GM12878 (cell line): ENCODE measurements around the gene SFT2D3.

Experiments used
- CTCF ChIP-seq, 3 experiments: IDR thresholded peaks in 2 of 3; conservative IDR thresholded peaks in 1 of 3; 2 replicates each; pipeline ENCODE4 v1.5.1; 2011; ENCODE audit warnings: low read depth in 3 of 3, low read length in 3 of 3, mild to moderate bottlenecking in 3 of 3, control low read depth in 2 of 3, moderate library complexity in 2 of 3, inconsistent platforms in 1 of 3, mixed read lengths in 1 of 3; ENCODE audit not compliant: control insufficient read depth in 2 of 3, insufficient read depth in 1 of 3; ENCODE audit errors: extremely low read depth in 1 of 3
- EP300 ChIP-seq, 2 experiments: fragments of 150-350 bp in 1 of 2; IDR thresholded peaks; 2 replicates each; pipeline ENCODE4 v1.6.1; 2011 to 2012; ENCODE audit warnings: low read depth in 2 of 2, low read length in 2 of 2, borderline replicate concordance in 1 of 2, improper control_type of control experiment in 1 of 2, inconsistent platforms in 1 of 2; ENCODE audit not compliant: control insufficient read depth in 1 of 2
- EZH2 ChIP-seq: IDR thresholded peaks from 2 replicates; pipeline ENCODE4 v1.6.1; 2012; ENCODE audit warnings: low read depth, mild to moderate bottlenecking, control low read depth, inconsistent platforms, low read length, borderline replicate concordance; ENCODE audit not compliant: control insufficient read depth
- NFIC ChIP-seq: IDR thresholded peaks from 2 replicates; pipeline ENCODE4 v1.6.1; 2012; ENCODE audit warnings: low read depth, mild to moderate bottlenecking, inconsistent platforms, low read length, moderate library complexity
- NR2C1 ChIP-seq: fragments of 450-650 bp; IDR thresholded peaks from 2 replicates; pipeline ENCODE4 v1.6.1; 2017; ENCODE audit warnings: antibody characterized with exemption, mild to moderate bottlenecking, moderate library complexity
- NR2C2 ChIP-seq: IDR thresholded peaks from 2 replicates; pipeline ENCODE4 v1.6.1; 2011; ENCODE audit warnings: borderline replicate concordance, low read depth; ENCODE audit not compliant: control insufficient read depth, insufficient read length
- PAX5 ChIP-seq: IDR thresholded peaks from 2 replicates; pipeline ENCODE4 v1.6.1; 2011; ENCODE audit warnings: low read depth, low read length, borderline replicate concordance
- RB1 ChIP-seq: fragments of 450-650 bp; formaldehyde crosslinking; IDR thresholded peaks from 2 replicates; pipeline ENCODE4 v1.6.1; 2017; ENCODE audit warnings: mild to moderate bottlenecking, borderline replicate concordance
- TAF1 ChIP-seq: IDR thresholded peaks from 2 replicates; pipeline ENCODE4 v1.6.1; 2011; ENCODE audit warnings: mild to moderate bottlenecking, low read depth, low read length, borderline replicate concordance
- ZNF274 ChIP-seq: IDR thresholded peaks from one replicate; pipeline ENCODE4 v1.8.0; 2011; ENCODE audit not compliant: insufficient read length, insufficient read depth
- ZSCAN29 ChIP-seq: fragments of 450-650 bp; IDR thresholded peaks from 2 replicates; pipeline ENCODE4 v1.6.1; 2017; ENCODE audit warnings: mild to moderate bottlenecking, moderate library complexity

- TF ChIP-seq CTCF (IDR thresholded peaks at IDR 0.05 in 2 of 3, conservative IDR thresholded peaks at IDR 0.05 in 1 of 3; ENCODE audit: control insufficient read depth in 2 of 3, extremely low read depth in 1 of 3, insufficient read depth in 1 of 3, low read depth in 3 of 3, low read length in 3 of 3) (no peak), NR2C2 (no peak), NFIC (no peak), EP300 (IDR thresholded peaks at IDR 0.05; ENCODE audit: borderline replicate concordance in 1 of 2, control insufficient read depth in 1 of 2, low read depth in 2 of 2, low read length in 2 of 2) (no peak), ZNF274 (no peak), EZH2 (no peak), RB1 (no peak), NR2C1 (no peak), PAX5 (no peak), TAF1 (no peak), ZSCAN29 (no peak)
These were observed 2.0 kb downstream of the SFT2D3 start for GRCh38 chr2:127703282-127703681.
